Epithelial cell of esophagus (primary cell): Measurements from ENCODE around the gene KLHL36.

Experiments
- DNase-seq: peaks from one replicate; pipeline ENCODE4 v3.0.0; 2010; ENCODE audit warnings: low read depth
- H3K4me3 ChIP-seq: 2 replicates; pipeline ENCODE4 v1.5.1; 2011; ENCODE audit warnings: mild to moderate bottlenecking, low read length, control low read depth
- TF ChIP-seq, protein P1 (sequence below): IDR thresholded peaks from 2 replicates; pipeline ENCODE4 v1.5.1; 2011; ENCODE audit warnings: low read depth, mild to moderate bottlenecking, low read length, control low read depth, inconsistent platforms; ENCODE audit not compliant: insufficient read depth; ENCODE audit errors: missing control alignments

Gene KLHL36

DNA sequence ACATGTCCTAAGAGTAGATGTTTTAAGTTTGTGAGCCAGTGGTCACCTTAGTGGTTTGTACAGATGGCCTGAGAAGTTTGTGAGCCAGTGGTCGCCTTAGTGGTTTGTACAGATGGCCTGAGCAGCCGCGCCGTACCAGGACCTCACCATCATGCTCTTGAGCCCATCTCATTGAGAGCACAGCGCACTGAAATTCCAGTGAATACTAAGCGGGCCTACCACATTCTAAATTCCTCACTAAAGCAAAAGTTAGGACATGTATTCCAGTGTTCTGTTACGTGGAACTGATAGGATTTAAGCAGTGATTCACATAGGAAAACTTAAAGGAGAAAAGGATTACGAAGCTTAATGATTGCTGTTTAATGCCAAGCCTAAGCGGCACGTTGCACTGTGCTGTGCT lies 55.4 kb downstream of the KLHL36 start:
- no peak for DNase-seq
- H3K4me3 ChIP-seq, result no peak overlapping the region
- TF ChIP-seq, protein P1, sequence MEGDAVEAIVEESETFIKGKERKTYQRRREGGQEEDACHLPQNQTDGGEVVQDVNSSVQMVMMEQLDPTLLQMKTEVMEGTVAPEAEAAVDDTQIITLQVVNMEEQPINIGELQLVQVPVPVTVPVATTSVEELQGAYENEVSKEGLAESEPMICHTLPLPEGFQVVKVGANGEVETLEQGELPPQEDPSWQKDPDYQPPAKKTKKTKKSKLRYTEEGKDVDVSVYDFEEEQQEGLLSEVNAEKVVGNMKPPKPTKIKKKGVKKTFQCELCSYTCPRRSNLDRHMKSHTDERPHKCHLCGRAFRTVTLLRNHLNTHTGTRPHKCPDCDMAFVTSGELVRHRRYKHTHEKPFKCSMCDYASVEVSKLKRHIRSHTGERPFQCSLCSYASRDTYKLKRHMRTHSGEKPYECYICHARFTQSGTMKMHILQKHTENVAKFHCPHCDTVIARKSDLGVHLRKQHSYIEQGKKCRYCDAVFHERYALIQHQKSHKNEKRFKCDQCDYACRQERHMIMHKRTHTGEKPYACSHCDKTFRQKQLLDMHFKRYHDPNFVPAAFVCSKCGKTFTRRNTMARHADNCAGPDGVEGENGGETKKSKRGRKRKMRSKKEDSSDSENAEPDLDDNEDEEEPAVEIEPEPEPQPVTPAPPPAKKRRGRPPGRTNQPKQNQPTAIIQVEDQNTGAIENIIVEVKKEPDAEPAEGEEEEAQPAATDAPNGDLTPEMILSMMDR, result no peak

DNA sequence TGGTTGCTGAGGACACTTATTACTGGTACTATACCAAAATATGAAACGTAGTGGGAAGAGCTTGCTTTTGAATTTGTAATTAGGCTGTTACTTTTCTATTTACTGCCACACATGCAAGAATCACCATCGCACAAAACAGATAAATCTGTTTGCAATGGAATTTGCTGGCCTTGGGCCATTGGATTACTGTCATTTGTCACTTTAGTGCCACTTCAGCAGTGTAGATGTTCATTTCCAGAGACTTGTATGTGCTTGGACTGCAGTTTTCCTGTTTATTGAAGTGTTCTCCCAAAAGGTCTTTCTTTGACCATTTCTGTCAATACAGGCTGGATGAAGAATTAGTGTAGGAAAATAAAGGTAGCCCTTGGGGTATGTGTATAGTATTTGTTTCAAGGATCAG lies 55.9 kb downstream of the KLHL36 start:
- DNase-seq, result no peak
- no peak overlapping the region for H3K4me3 ChIP-seq
- TF ChIP-seq, protein P1, result no peak

DNA sequence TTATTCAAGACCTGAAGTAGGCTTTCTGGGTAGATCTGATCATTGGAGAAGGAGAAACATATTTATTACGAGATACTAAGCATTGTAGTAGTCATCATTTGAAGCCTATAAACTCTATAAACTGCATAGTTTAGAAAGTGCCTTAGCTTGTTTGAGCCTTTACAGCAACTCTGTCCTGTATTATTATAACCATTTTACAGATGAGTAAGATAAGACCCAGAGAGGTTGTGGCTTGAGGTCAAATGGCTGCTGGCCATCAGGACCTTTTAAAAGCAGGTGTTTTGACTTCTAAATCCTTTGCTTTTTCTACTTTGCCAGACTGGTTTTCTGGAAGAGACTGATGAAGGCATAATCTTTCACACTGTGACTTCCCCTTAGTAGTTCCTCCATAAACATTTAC lies 58.5 kb downstream of the KLHL36 start:
- TF ChIP-seq, protein P1, result no peak
- H3K4me3 ChIP-seq, result no peak overlapping the region
- DNase-seq, result no peak

DNA sequence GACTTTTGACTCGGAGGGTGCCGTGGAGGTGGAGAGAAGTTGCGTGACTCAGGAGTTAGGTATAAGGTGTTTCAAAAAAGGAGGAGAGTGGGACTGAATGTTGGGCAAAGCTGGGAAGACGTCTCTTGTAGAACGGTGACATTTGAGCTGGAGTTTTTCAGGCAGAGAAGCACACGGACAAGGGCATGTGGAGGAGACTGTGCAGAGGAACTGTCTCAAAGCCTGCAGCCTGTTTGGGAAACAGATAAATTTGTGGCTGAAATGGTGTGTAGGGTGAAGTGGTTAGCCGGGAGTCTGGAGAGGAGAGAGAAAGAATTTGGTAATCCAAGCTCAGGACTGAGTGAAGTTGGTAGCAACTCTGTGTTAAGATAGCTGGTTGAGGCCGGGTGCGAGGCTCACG lies 61.3 kb downstream of the KLHL36 start:
- no peak overlapping the region for H3K4me3 ChIP-seq
- TF ChIP-seq, protein P1, result no peak
- DNase-seq, result no peak

DNA sequence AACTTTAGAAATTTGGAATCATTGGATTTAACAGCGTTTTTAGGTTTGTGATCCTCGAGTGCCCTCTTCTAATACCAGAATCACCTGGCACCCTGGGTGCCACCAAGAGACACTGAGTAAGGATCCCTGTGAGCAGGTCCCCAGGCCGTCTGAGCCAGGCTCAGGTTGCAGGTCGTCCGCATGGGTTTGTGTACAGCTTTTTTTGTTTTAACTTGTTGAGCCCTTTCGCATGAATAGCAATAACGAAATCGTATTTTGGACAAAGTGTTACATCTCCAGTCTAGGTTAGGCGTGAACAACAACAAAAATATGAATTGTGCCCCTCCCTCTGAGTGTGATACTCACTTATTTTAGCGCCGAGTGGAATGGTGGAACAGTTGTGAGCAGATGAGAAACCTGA lies 62.4 kb downstream of the KLHL36 start:
- TF ChIP-seq, protein P1, result no peak
- no peak for DNase-seq
- H3K4me3 ChIP-seq, result no peak overlapping the region
